HEK293 (cell line): Measurements from ENCODE around the gene LGALS4.
"Not testable (repeated sequence)": the region's sequence is repeated elsewhere in the genome, so short reads cannot be mapped to it uniquely, and the experiment has no call there.

Experiments
- CTCF ChIA-PET: fragments of 350-600 bp; formaldehyde crosslinking; extraction: SDS; loops from one replicate; lab custom pipeline; 2021; ENCODE audit warnings: antibody characterized with exemption; lab: Yijun Ruan, JAX
- POLR2A ChIA-PET: fragments of 300-600 bp; formaldehyde crosslinking; extraction: SDS; loops from one replicate; lab custom pipeline; 2020; ENCODE audit warnings: antibody characterized with exemption, inconsistent platforms; lab: Yijun Ruan, JAX
- H3K27ac ChIP-seq: fragments of 200-500 bp; sonication (Bioruptor generic); 2 replicates; pipeline ENCODE4 v1.5.1; 2014; ENCODE audit warnings: low read depth, low read length, control low read depth, inconsistent platforms; ENCODE audit errors: extremely low read depth
- H3K36me3 ChIP-seq, 2 experiments: fragments of 200-500 bp in 1 of 2; sonication (Bioruptor generic) in 1 of 2; 1 replicate in 1 of 2; 2 replicates in 1 of 2; pipeline ENCODE4 v1.5.1; 2014 to 2017; ENCODE audit warnings: inconsistent platforms in 2 of 2, low read length in 2 of 2; ENCODE audit not compliant: control insufficient read depth in 2 of 2, insufficient read depth in 1 of 2
- H3K4me1 ChIP-seq: fragments of 200-500 bp; sonication (Bioruptor generic); 2 replicates; pipeline ENCODE4 v1.5.1; 2014; ENCODE audit warnings: mild to moderate bottlenecking, low read length, inconsistent platforms; ENCODE audit not compliant: control insufficient read depth, insufficient read depth
- H3K4me3 ChIP-seq: 2 replicates; pipeline ENCODE4 v1.5.1; 2011; ENCODE audit warnings: low read depth, mild to moderate bottlenecking, control low read depth, low read length, moderate library complexity
- H3K9me3 ChIP-seq: fragments of 200-500 bp; sonication (Bioruptor generic); 2 replicates; pipeline ENCODE4 v1.5.1; 2014; ENCODE audit warnings: low read depth, low read length, inconsistent platforms; ENCODE audit not compliant: control insufficient read depth, insufficient read depth
- FEZF1 ChIP-seq: fragments of 450-650 bp; formaldehyde crosslinking; IDR thresholded peaks from 2 replicates; pipeline ENCODE4 v1.5.1; 2016; ENCODE audit warnings: missing biosample characterization, missing genetic modification characterization
- KLF8 ChIP-seq: fragments of 450-650 bp; formaldehyde crosslinking; IDR thresholded peaks from 2 replicates; pipeline ENCODE4 v1.5.1; 2016; ENCODE audit warnings: missing biosample characterization, missing genetic modification characterization
- OSR2 ChIP-seq: fragments of 450-650 bp; formaldehyde crosslinking; IDR thresholded peaks from 2 replicates; pipeline ENCODE4 v1.5.1; 2016; ENCODE audit warnings: missing biosample characterization, missing genetic modification characterization
- ZEB2 ChIP-seq: fragments of 450-650 bp; formaldehyde crosslinking; IDR thresholded peaks from 2 replicates; pipeline ENCODE4 v1.5.1; 2016; ENCODE audit warnings: missing biosample characterization, missing genetic modification characterization
- ZIC2 ChIP-seq: fragments of 450-650 bp; formaldehyde crosslinking; IDR thresholded peaks from 2 replicates; pipeline ENCODE4 v1.5.1; 2016; ENCODE audit warnings: missing biosample characterization, missing genetic modification characterization
- ZNF146 ChIP-seq: fragments of 450-650 bp; formaldehyde crosslinking; IDR thresholded peaks from 2 replicates; pipeline ENCODE4 v1.5.1; 2016; ENCODE audit warnings: missing biosample characterization, missing genetic modification characterization
- ZNF175 ChIP-seq: fragments of 450-650 bp; formaldehyde crosslinking; IDR thresholded peaks from 2 replicates; pipeline ENCODE4 v1.5.1; 2016; ENCODE audit warnings: missing biosample characterization, missing genetic modification characterization
- ZNF19 ChIP-seq: fragments of 450-650 bp; formaldehyde crosslinking; IDR thresholded peaks from 2 replicates; pipeline ENCODE4; 2016; ENCODE audit warnings: missing biosample characterization, missing genetic modification characterization, low read depth
- ZNF324 ChIP-seq: fragments of 450-650 bp; formaldehyde crosslinking; IDR thresholded peaks from 2 replicates; pipeline ENCODE4 v1.5.1; 2016; ENCODE audit warnings: missing biosample characterization, missing genetic modification characterization
- ZNF37A ChIP-seq: fragments of 450-650 bp; IDR thresholded peaks from 2 replicates; pipeline ENCODE4 v1.5.1; 2018; ENCODE audit warnings: missing biosample characterization, missing genetic modification characterization
- ZNF747 ChIP-seq: fragments of 450-650 bp; formaldehyde crosslinking; IDR thresholded peaks from 2 replicates; pipeline ENCODE4 v1.5.1; 2016; ENCODE audit warnings: missing biosample characterization, missing genetic modification characterization
- ZNF777 ChIP-seq: fragments of 450-650 bp; formaldehyde crosslinking; IDR thresholded peaks from 2 replicates; pipeline ENCODE4 v1.5.1; 2017; ENCODE audit warnings: missing biosample characterization, missing genetic modification characterization, borderline replicate concordance
- ZNF837 ChIP-seq: fragments of 450-650 bp; formaldehyde crosslinking; IDR thresholded peaks from 2 replicates; pipeline ENCODE4 v1.5.1; 2016; ENCODE audit warnings: missing biosample characterization, missing genetic modification characterization
- TF ChIP-seq, protein P1 (sequence below): fragments of 450-650 bp; formaldehyde crosslinking; IDR thresholded peaks from 2 replicates; pipeline ENCODE4 v1.5.1; 2016; ENCODE audit warnings: missing biosample characterization, missing genetic modification characterization, low read depth
- TF ChIP-seq, protein P2 (sequence below): fragments of 450-650 bp; formaldehyde crosslinking; IDR thresholded peaks from 2 replicates; pipeline ENCODE4 v1.5.1; 2017; ENCODE audit warnings: missing biosample characterization, missing genetic modification characterization
- TF ChIP-seq, protein P3 (sequence below): fragments of 450-650 bp; formaldehyde crosslinking; IDR thresholded peaks from 2 replicates; pipeline ENCODE4 v1.5.1; 2016; ENCODE audit warnings: missing biosample characterization, missing genetic modification characterization

The LGALS4 gene

DNA sequence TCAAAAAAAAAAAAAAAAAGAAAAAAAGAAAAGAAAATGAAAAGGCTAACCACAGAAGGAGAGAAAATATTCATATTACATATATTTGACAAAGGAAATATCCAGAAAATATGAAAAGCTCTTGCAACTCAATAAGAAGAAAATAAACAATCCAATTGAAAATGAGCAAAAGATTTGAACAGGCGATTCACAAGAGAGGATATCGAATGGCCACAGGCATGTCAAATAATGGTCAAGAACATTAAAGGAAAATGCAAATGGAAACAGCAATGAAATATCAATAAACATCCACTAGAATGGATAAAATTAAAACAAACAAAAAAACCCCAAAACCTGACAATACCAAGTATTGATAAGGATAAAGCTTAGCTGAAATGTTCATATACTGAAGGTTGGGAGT lies 47.5 kb downstream of the LGALS4 start:
- Histone ChIP-seq H3K27ac (no peak overlapping the region), H3K9me3 (no peaks in the 10 kb centered on the region), H3K36me3 (no peaks in the 10 kb centered on the region), H3K4me3 (no peak overlapping the region), H3K4me1 (no peaks in the 10 kb centered on the region)
- ChIA-PET CTCF (interaction anchor here (1.0 to 1.1 kb wide), 2 partner anchors 122 to 287 kb away, joined by 3 to 4 read pairs; no protein-coding TSS in a partner anchor), POLR2A (interaction anchor here (0.7 kb wide), 2 partner anchors 118 to 128 kb away, joined by 3 to 6 read pairs; partner anchors contain the start of gene ACTN4)
- TF ChIP-seq KLF8 (0 out of 2 replicates have a peak, but pooled peaks have one; percentile 6), ZNF37A (tag by site-specific recombination) (no peak)

DNA sequence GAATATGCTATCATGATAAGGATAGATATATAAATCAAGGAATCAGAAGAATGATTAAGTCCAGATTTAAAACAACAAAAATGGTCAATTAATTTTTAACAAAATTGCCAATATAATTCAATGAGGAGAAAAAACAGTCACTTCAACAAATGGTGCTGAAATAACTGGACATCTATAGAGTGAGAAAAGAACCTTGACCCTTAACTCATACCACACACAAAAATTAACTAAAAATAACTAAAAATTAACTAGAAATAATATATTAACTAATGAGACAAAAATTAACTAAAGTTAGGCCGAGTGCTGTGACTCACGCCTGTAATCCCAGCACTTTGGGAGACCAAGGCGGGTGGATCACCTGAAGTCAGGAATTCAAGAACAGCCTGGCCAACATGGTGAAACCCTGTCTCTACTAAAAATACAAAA lies 48.9 kb downstream of the LGALS4 start:
- no peaks in the 10 kb centered on the region for H3K4me1 ChIP-seq
- no peaks in the 10 kb centered on the region for H3K9me3 ChIP-seq
- H3K4me3 ChIP-seq, result no peak overlapping the region
- H3K36me3 ChIP-seq, result no peaks in the 10 kb centered on the region
- no peak overlapping the region for H3K27ac ChIP-seq
- TF ChIP-seq ZNF324 (tag by site-specific recombination) (no peak), ZNF146 (tag by site-specific recombination) (no peak), ZNF777 (no peak), ZIC2 (tag by site-specific recombination) (no peak), FEZF1 (tag by site-specific recombination) (no peak), ZNF747 (tag by site-specific recombination) (no peak), ZNF837 (tag by site-specific recombination) (no peak), ZNF175 (tag by site-specific recombination) (no peak), ZNF19 (no peak), OSR2 (tag by site-specific recombination) (no peak)
- TF ChIP-seq, protein P1, sequence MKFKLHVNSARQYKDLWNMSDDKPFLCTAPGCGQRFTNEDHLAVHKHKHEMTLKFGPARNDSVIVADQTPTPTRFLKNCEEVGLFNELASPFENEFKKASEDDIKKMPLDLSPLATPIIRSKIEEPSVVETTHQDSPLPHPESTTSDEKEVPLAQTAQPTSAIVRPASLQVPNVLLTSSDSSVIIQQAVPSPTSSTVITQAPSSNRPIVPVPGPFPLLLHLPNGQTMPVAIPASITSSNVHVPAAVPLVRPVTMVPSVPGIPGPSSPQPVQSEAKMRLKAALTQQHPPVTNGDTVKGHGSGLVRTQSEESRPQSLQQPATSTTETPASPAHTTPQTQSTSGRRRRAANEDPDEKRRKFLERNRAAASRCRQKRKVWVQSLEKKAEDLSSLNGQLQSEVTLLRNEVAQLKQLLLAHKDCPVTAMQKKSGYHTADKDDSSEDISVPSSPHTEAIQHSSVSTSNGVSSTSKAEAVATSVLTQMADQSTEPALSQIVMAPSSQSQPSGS (tag by site-specific recombination), result no peak
- TF ChIP-seq, protein P2, sequence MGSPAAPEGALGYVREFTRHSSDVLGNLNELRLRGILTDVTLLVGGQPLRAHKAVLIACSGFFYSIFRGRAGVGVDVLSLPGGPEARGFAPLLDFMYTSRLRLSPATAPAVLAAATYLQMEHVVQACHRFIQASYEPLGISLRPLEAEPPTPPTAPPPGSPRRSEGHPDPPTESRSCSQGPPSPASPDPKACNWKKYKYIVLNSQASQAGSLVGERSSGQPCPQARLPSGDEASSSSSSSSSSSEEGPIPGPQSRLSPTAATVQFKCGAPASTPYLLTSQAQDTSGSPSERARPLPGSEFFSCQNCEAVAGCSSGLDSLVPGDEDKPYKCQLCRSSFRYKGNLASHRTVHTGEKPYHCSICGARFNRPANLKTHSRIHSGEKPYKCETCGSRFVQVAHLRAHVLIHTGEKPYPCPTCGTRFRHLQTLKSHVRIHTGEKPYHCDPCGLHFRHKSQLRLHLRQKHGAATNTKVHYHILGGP, result no peak
- TF ChIP-seq, protein P3, sequence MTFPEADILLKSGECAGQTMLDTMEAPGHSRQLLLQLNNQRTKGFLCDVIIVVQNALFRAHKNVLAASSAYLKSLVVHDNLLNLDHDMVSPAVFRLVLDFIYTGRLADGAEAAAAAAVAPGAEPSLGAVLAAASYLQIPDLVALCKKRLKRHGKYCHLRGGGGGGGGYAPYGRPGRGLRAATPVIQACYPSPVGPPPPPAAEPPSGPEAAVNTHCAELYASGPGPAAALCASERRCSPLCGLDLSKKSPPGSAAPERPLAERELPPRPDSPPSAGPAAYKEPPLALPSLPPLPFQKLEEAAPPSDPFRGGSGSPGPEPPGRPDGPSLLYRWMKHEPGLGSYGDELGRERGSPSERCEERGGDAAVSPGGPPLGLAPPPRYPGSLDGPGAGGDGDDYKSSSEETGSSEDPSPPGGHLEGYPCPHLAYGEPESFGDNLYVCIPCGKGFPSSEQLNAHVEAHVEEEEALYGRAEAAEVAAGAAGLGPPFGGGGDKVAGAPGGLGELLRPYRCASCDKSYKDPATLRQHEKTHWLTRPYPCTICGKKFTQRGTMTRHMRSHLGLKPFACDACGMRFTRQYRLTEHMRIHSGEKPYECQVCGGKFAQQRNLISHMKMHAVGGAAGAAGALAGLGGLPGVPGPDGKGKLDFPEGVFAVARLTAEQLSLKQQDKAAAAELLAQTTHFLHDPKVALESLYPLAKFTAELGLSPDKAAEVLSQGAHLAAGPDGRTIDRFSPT, result no peak
- CTCF ChIA-PET, result interaction anchor here (0.7 kb wide), 1 partner anchor 393 kb away, joined by 4 read pairs; no protein-coding TSS in a partner anchor
- POLR2A ChIA-PET, result interaction anchor here (0.6 kb wide), 1 partner anchor 585 kb away, joined by 3 read pairs; no protein-coding TSS in a partner anchor

DNA sequence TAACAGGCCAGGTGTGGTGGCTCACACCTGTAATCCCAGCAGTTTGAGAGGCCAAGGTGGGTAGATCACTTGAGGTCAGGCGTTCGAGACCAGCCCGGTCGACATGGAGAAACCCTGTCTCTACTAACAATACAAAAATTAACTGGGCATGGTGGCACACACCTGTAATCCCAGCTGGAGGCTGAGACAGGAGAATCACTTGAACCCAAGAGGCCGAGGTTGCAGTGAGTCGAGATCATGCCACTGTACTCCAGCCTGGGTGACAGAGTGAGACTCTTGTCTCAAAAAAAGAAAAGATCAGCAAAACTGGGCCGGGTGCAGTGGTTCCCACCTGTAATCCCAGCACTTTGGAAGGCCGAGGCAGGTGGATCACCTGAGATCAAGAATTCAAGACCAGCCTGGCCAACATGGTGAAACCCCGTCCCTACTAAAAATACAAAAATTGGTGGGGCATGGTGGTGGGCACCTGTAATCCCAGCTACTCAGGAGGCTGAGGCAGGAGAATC lies 50.8 kb downstream of the LGALS4 start:
- POLR2A ChIA-PET, result interaction anchor here (0.7 to 1.2 kb wide), 2 partner anchors 25 to 436 kb away, joined by 3 read pairs; no protein-coding TSS in a partner anchor

DNA sequence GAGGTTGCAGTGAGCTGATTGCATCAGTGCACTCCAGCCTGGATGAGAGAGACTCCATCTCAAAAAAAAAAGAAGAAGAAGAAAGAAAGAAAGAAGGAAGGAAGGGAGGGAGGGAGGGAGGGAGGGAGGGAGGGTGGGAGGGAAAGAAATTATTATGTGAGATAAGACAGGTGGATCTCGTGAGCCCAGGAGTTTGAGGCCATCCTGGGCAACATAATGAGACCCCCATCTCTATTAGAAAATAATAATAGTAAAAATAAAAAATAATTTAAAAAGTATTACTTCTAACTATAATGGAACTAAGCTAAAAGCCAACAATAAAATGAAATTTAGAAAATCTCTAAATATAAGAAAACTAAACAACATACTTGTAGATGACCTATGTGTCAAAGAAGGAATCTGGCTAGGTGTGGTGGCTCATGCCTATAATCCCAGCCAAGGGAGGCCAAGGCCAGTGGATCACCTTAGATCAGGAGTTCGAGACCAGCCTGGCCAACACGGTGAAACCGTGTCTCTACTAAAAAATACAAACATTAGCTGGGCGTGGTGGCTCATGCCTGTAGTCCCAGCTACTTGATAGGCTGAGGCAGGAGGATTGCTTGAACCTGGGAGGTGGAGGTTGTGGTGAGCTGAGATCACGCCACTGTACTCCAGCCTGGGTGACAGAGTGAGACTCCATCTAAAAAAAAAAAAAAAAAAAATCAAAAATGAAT lies 51.8 kb downstream of the LGALS4 start:
- H3K27ac ChIP-seq, H3K36me3 ChIP-seq, H3K4me3 ChIP-seq, H3K4me1 ChIP-seq, H3K9me3 ChIP-seq: not testable (repeated sequence)
- CTCF ChIA-PET, result interaction anchor here (0.6 to 1.7 kb wide), 9 partner anchors 9 to 426 kb away, joined by 3 to 16 read pairs (median 3); partner anchors contain the start of gene CAPN12
- POLR2A ChIA-PET, result interaction anchor here (0.6 to 1.2 kb wide), 4 partner anchors 26 to 772 kb away, joined by 3 read pairs; partner anchors contain the start of gene EID2B

More for the DNA sequence above, 50.8 kb downstream of the LGALS4 start:
- CTCF ChIA-PET, result interaction anchor here (0.6 to 1.7 kb wide), 6 partner anchors 8 to 358 kb away, joined by 3 to 16 read pairs (median 3); no protein-coding TSS in a partner anchor
- not testable (repeated sequence) for H3K9me3 ChIP-seq
- TF ChIP-seq ZEB2, result 0 out of 2 replicates have a peak, but pooled peaks have one; percentile 21
- TF ChIP-seq, all 188 proteins: peak for 1; not testable (repeated sequence) for 187
- H3K36me3 ChIP-seq, H3K4me1 ChIP-seq, H3K27ac ChIP-seq, H3K4me3 ChIP-seq: not testable (repeated sequence)
